GM10266 (cell line): ENCODE data around the gene MBNL2.

Source experiments
- DNase-seq: peaks from one replicate; pipeline ENCODE4 v3.0.0; 2012; ENCODE audit errors: extremely low spot score
- TF ChIP-seq, protein P1 (sequence below): IDR thresholded peaks from 2 replicates; pipeline ENCODE4 v1.5.1; 2012; ENCODE audit warnings: mild to moderate bottlenecking, low read depth; ENCODE audit not compliant: control insufficient read depth, insufficient read depth; ENCODE audit errors: missing control alignments

The MBNL2 gene

DNA sequence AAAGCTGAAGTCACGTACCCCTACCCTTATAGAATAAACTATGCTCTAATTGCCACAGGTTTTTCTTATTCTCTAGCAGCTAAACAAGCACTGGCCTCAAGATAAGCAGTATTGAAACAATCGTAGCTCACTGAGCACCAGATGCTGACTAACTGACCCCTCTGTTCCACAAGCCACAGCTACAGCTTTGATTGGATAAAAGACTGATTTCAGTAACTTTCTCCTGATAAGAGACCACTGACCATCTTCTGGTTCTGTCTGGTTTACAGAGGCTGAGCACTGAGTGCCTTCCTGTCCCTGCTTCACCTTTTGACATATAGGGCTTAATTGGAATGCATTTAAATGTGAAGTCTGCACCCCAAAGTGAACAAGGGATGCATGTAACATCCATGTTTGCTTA is 203.5 kb downstream of the MBNL2 start:
- no peak for DNase-seq
- TF ChIP-seq, protein P1, sequence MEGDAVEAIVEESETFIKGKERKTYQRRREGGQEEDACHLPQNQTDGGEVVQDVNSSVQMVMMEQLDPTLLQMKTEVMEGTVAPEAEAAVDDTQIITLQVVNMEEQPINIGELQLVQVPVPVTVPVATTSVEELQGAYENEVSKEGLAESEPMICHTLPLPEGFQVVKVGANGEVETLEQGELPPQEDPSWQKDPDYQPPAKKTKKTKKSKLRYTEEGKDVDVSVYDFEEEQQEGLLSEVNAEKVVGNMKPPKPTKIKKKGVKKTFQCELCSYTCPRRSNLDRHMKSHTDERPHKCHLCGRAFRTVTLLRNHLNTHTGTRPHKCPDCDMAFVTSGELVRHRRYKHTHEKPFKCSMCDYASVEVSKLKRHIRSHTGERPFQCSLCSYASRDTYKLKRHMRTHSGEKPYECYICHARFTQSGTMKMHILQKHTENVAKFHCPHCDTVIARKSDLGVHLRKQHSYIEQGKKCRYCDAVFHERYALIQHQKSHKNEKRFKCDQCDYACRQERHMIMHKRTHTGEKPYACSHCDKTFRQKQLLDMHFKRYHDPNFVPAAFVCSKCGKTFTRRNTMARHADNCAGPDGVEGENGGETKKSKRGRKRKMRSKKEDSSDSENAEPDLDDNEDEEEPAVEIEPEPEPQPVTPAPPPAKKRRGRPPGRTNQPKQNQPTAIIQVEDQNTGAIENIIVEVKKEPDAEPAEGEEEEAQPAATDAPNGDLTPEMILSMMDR, result no peak

DNA sequence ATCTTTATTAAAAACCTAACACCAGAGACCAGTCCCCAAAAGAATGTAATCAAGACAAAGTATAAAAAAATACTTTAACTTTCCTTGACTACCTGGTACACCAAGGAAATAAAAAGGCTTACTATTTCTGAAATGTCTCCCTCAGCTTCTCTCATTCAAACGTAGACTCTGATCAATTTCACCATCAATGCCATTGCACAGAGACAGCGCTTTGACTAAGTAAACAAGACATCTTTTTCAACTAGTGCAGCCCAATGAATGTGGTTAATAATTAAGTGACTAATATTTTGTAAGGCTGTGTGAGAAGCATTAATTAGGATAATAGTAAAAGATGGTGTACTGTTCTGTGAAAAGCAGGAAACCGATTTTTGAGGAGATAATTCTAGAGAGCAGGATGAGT is 204.6 kb downstream of the MBNL2 start:
- no peak for DNase-seq
- TF ChIP-seq, protein P1, result no peak

DNA sequence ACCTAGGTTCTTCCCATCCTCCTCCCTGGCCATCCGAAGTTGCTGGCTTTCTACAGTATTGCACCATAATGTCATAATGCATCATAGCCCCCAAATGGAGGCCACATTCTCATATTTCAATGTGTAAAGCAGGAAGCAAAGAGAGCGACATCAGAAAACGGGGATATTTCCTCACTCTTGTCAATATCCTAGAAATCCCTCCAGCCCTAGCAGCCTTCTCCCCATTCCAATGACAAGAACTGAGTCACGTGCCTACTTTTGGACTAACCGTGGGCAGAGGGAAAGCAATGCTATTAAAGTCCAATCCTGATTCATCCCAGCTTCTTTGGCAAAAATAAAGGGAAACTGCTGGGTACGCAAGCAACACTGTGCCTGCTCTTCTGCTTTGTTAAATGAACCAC is 207.5 kb downstream of the MBNL2 start:
- no peak for DNase-seq
- TF ChIP-seq, protein P1, result no peak

DNA sequence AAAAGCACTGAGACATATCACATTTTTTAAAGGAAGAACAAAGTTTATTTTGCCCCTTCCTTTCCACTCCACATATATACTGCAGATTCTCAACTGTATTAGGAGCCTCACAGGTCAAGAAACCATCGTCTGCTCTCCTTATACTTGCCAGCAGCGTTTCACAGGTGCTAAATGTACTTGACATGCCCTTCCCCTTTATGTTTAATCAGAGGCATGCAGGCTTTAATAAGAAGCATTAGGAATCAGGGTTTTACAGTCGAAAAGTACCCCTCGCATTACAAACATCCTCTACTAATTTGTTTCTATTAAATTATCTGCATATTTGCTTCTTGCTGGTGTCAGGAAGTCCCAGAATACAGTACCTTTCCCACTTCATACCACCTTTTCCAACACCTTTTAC is 208.2 kb downstream of the MBNL2 start:
- no peak for DNase-seq
- TF ChIP-seq, protein P1, result no peak

DNA sequence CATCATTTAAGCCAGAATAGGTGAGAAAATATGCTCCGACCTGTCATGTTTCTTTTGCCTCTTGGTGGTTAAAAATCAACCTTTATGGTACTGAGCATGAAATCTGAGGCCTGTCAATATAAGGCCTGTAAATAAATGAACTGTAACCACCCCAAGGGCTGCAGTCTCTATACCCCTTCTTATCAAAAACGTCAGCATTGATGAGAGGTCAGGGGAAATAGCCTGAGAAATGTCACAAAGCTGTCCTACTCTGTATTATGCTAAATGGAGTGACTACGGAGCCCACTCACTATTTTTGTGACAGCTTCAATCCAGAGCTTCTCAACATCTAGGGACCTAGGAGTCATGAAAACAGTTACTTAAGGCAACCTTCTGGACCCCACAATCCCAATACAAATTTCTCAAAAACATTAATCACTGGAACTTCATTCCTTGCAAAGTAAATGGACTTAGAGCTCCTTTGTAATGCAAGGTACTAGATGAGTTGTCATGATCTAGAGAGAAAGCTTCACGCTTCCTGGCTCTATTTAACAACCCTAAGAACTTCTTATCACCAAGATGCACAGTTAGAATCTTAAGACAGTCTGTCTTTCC is 209.1 kb downstream of the MBNL2 start:
- no peak for DNase-seq
- TF ChIP-seq, protein P1, result no peak

DNA sequence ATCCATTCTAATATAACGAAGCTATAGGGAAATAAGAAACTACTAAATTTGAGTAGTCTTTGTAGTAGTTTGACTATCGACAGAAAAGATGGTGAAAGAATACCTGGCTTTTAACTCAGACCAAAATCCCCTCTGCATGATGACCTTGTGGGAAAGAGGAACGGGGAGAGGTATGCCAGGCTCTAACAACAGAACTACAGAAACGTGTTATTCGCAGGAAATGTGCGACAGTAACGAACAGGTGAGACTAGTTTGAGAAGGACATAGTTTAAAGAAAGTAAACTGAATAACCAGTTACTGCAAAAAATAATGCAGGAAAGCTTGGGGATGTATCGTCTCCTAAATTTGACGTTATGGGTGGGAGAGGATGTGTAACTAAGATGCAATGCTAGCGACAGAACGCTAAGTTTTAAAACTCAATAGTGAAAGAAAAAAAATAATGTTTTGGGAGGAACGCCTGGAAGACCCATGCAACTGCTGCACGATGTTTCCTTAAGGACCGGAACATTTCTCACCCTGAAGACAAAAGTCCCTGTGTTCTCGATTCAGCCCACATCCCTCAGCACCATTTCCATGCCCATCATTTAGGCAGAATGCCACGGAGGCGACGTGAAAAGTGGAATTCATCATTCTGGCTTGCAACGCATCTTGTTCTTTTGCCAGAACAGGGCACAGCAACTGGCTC is 210.2 kb downstream of the MBNL2 start:
- TF ChIP-seq, protein P1, result no peak
- DNase-seq, result no peak
